Activated naive CD8-positive, alpha-beta T cell (primary cell): ENCODE measurements around the gene FOXF2.

Source experiments
- H3K27ac Mint-ChIP-seq: one replicate; pipeline ENCODE4 v1.8.0; 2021; ENCODE audit warnings: mixed read lengths
- H3K27me3 Mint-ChIP-seq: one replicate; pipeline ENCODE4 v1.8.0; 2021; ENCODE audit warnings: mixed read lengths
- H3K36me3 Mint-ChIP-seq: one replicate; pipeline ENCODE4 v1.8.0; 2021; ENCODE audit warnings: mixed read lengths
- H3K4me1 Mint-ChIP-seq: one replicate; pipeline ENCODE4 v1.8.0; 2021; ENCODE audit warnings: low read depth, mixed read lengths
- H3K4me3 Mint-ChIP-seq: one replicate; pipeline ENCODE4 v1.8.0; 2021; ENCODE audit warnings: mild to moderate bottlenecking, mixed read lengths
- H3K9me3 Mint-ChIP-seq: one replicate; pipeline ENCODE4 v1.8.0; 2021; ENCODE audit warnings: low read depth, mixed read lengths

The FOXF2 gene

GRCh38 chr6:1393641-1394283, 4.4 kb downstream of the FOXF2 start:
- peak overlapping the region; percentile 35 for H3K4me3 Mint-ChIP-seq
- no peaks in the 10 kb centered on the region for H3K9me3 Mint-ChIP-seq
- no peak overlapping the region for H3K27ac Mint-ChIP-seq
- peaks cover 20% of the 10 kb centered on the region for H3K4me1 Mint-ChIP-seq
- no peaks in the 10 kb centered on the region for H3K36me3 Mint-ChIP-seq
- peaks cover 49% of the 10 kb centered on the region for H3K27me3 Mint-ChIP-seq

- Mint-ChIP-seq H3K4me3 (no peak overlapping the region), H3K4me1 (peaks cover 17% of the 10 kb centered on the region), H3K27me3 (peaks cover 50% of the 10 kb centered on the region), H3K9me3 (no peaks in the 10 kb centered on the region), H3K36me3 (no peaks in the 10 kb centered on the region), H3K27ac (no peak overlapping the region)
Measured at GRCh38 chr6:1394514-1395463, 5.4 kb downstream of the FOXF2 start.

GRCh38 chr6:1395506-1395905, 6.1 kb downstream of the FOXF2 start:
- Mint-ChIP-seq H3K4me3 (no peak overlapping the region), H3K36me3 (no peaks in the 10 kb centered on the region), H3K9me3 (no peaks in the 10 kb centered on the region), H3K4me1 (peaks cover 14% of the 10 kb centered on the region), H3K27ac (no peak overlapping the region), H3K27me3 (peaks cover 47% of the 10 kb centered on the region)

- Mint-ChIP-seq H3K36me3 (no peaks in the 10 kb centered on the region), H3K27ac (no peak overlapping the region), H3K9me3 (no peaks in the 10 kb centered on the region), H3K4me1 (peaks cover 12% of the 10 kb centered on the region), H3K27me3 (peaks cover 46% of the 10 kb centered on the region), H3K4me3 (no peak overlapping the region)
Measured at GRCh38 chr6:1395941-1396908, 6.8 kb downstream of the FOXF2 start.

- Mint-ChIP-seq H3K4me3 (no peak overlapping the region), H3K36me3 (no peaks in the 10 kb centered on the region), H3K27me3 (peaks cover 37% of the 10 kb centered on the region), H3K27ac (no peak overlapping the region), H3K4me1 (peaks cover 7% of the 10 kb centered on the region), H3K9me3 (no peaks in the 10 kb centered on the region)
Measured at GRCh38 chr6:1396952-1397868, 7.8 kb downstream of the FOXF2 start.

GRCh38 chr6:1399085-1399780, 9.9 kb downstream of the FOXF2 start:
- peaks cover 34% of the 10 kb centered on the region for H3K27me3 Mint-ChIP-seq
- H3K4me1 Mint-ChIP-seq, result peaks cover 5% of the 10 kb centered on the region
- H3K36me3 Mint-ChIP-seq, result no peaks in the 10 kb centered on the region
- no peak overlapping the region for H3K27ac Mint-ChIP-seq
- H3K4me3 Mint-ChIP-seq, result no peak overlapping the region
- H3K9me3 Mint-ChIP-seq, result no peaks in the 10 kb centered on the region

- peaks cover 4% of the 10 kb centered on the region for H3K4me1 Mint-ChIP-seq
- no peak overlapping the region for H3K4me3 Mint-ChIP-seq
- H3K36me3 Mint-ChIP-seq, result no peaks in the 10 kb centered on the region
- H3K9me3 Mint-ChIP-seq, result no peaks in the 10 kb centered on the region
- H3K27me3 Mint-ChIP-seq, result peaks cover 26% of the 10 kb centered on the region
- no peak overlapping the region for H3K27ac Mint-ChIP-seq
Measured at GRCh38 chr6:1400126-1400850, 10.9 kb downstream of the FOXF2 start.

GRCh38 chr6:1402369-1402768, 13.0 kb downstream of the FOXF2 start:
- H3K9me3 Mint-ChIP-seq, result no peaks in the 10 kb centered on the region
- H3K4me1 Mint-ChIP-seq, result no peaks in the 10 kb centered on the region
- peaks cover 11% of the 10 kb centered on the region for H3K27me3 Mint-ChIP-seq
- no peak overlapping the region for H3K27ac Mint-ChIP-seq
- H3K36me3 Mint-ChIP-seq, result no peaks in the 10 kb centered on the region
- no peak overlapping the region for H3K4me3 Mint-ChIP-seq

- peaks cover 8% of the 10 kb centered on the region for H3K27me3 Mint-ChIP-seq
- H3K36me3 Mint-ChIP-seq, result no peaks in the 10 kb centered on the region
- no peaks in the 10 kb centered on the region for H3K9me3 Mint-ChIP-seq
- H3K27ac Mint-ChIP-seq, result no peak overlapping the region
- H3K4me3 Mint-ChIP-seq, result no peak overlapping the region
- H3K4me1 Mint-ChIP-seq, result no peaks in the 10 kb centered on the region
Measured at GRCh38 chr6:1402868-1403267, 13.5 kb downstream of the FOXF2 start.

- no peaks in the 10 kb centered on the region for H3K4me1 Mint-ChIP-seq
- no peak overlapping the region for H3K4me3 Mint-ChIP-seq
- peaks cover 2% of the 10 kb centered on the region for H3K27me3 Mint-ChIP-seq
- peaks cover 2% of the 10 kb centered on the region for H3K36me3 Mint-ChIP-seq
- H3K27ac Mint-ChIP-seq, result no peak overlapping the region
- H3K9me3 Mint-ChIP-seq, result no peaks in the 10 kb centered on the region
Measured at GRCh38 chr6:1403851-1404712, 14.7 kb downstream of the FOXF2 start.

- no peaks in the 10 kb centered on the region for H3K9me3 Mint-ChIP-seq
- H3K36me3 Mint-ChIP-seq, result peaks cover 2% of the 10 kb centered on the region
- peaks cover 8% of the 10 kb centered on the region for H3K27me3 Mint-ChIP-seq
- no peak overlapping the region for H3K27ac Mint-ChIP-seq
- no peaks in the 10 kb centered on the region for H3K4me1 Mint-ChIP-seq
- no peak overlapping the region for H3K4me3 Mint-ChIP-seq
Measured at GRCh38 chr6:1404713-1405098, 15.3 kb downstream of the FOXF2 start.

- peaks cover 9% of the 10 kb centered on the region for H3K27me3 Mint-ChIP-seq
- peaks cover 2% of the 10 kb centered on the region for H3K36me3 Mint-ChIP-seq
- no peaks in the 10 kb centered on the region for H3K4me1 Mint-ChIP-seq
Measured at GRCh38 chr6:1405221-1405620, 15.8 kb downstream of the FOXF2 start.

More at GRCh38 chr6:1405221-1405620, 15.8 kb downstream of the FOXF2 start:
- Mint-ChIP-seq H3K27ac (no peak overlapping the region), H3K9me3 (no peaks in the 10 kb centered on the region), H3K4me3 (no peak overlapping the region)
